Memory B cell (primary cell): ENCODE data around the gene ZNF25.
"Not testable (repeated sequence)": the region's sequence is repeated elsewhere in the genome, so short reads cannot be mapped to it uniquely, and the experiment has no call there.

Source experiments
- ATAC-seq: fragments of 150-1000 bp; cut with Tn5 transposase; 2 replicates; pipeline ENCODE4 v1.10.0; 2021; ENCODE audit warnings: low read depth, mild to moderate bottlenecking, moderate library complexity
- DNase-seq, 2 donors: peaks; one replicate each; pipeline ENCODE4 v3.0.0; 2022; ENCODE audit warnings: low spot score in 2 of 2
- H3K27ac Mint-ChIP-seq: one replicate; pipeline ENCODE4 v1.8.0; 2022; ENCODE audit warnings: mild to moderate bottlenecking, moderate library complexity, mixed read lengths
- H3K27me3 Mint-ChIP-seq: one replicate; pipeline ENCODE4 v1.8.0; 2022; ENCODE audit warnings: mixed read lengths
- H3K36me3 Mint-ChIP-seq: one replicate; pipeline ENCODE4 v1.8.0; 2022; ENCODE audit warnings: mild to moderate bottlenecking, mixed read lengths
- H3K4me1 Mint-ChIP-seq: one replicate; pipeline ENCODE4 v1.8.0; 2022; ENCODE audit warnings: mixed read lengths
- H3K4me3 Mint-ChIP-seq: one replicate; pipeline ENCODE4 v1.8.0; 2022; ENCODE audit warnings: mild to moderate bottlenecking, moderate library complexity, mixed read lengths
- H3K9me3 Mint-ChIP-seq: one replicate; pipeline ENCODE4 v1.8.0; 2022; ENCODE audit warnings: mixed read lengths

Gene ZNF25

DNA sequence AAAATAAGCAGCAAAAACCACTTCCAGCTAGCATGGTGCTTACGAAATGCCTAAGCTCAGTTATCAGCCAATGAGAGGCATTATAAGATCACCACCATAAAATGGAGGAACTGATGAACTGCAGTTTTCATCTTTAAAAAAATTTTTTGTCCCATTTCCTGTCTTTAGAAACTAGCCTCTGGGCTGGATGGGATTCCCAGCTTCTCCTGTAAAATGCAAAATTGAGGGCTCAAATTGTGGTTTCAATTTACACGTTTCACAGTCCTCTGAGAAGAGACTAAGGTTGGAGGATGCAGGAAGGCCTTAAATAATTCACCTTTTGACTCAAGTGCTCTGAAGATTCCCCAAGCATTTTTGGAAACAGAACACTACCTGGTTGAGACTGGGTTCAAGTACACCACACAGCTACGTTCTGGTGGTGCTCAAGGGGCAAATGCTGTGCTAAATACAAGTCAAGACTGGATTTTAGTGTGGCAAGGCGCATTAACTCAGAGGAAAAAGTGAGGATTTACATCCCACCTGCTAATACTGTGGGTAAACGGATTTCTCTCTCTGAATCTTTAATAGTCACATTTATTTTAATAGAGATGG is 951 bp downstream of the ZNF25 start:
- ATAC-seq = no peak
- Mint-ChIP-seq H3K4me3 (peak overlapping the region; percentile 94), H3K9me3 (peaks cover 2% of the 10 kb centered on the region), H3K27me3 (no peaks in the 10 kb centered on the region), H3K4me1 (peaks cover 7% of the 10 kb centered on the region), H3K27ac (peak overlapping the region; percentile 92), H3K36me3 (peaks cover 6% of the 10 kb centered on the region)
- DNase-seq = no peak

DNA sequence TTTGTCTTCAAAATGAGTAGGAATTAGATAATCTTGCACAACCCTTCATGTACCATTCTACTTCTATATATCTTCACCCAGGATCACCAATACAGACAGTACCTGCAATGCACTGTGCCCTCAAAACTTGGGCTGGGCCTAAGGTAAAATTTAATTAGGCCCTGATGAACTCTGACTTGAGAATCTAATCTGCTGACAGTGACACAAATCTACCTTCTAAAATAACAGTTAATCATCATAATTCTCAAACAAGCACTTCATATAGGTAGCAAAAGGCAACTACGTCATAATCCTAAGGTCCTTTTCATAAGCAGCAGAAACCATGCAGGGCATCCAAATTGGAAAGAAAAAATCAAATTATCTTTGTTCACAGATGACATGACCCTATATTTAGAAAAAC is 4.1 kb downstream of the ZNF25 start:
- H3K4me1 Mint-ChIP-seq = peaks cover 7% of the 10 kb centered on the region
- ATAC-seq (no peak), DNase-seq (no peak)
- no peak overlapping the region for H3K4me3 Mint-ChIP-seq
- H3K36me3 Mint-ChIP-seq = peaks cover 19% of the 10 kb centered on the region
- no peaks in the 10 kb centered on the region for H3K27me3 Mint-ChIP-seq
- H3K9me3 Mint-ChIP-seq = peaks cover 2% of the 10 kb centered on the region
- no peak overlapping the region for H3K27ac Mint-ChIP-seq

DNA sequence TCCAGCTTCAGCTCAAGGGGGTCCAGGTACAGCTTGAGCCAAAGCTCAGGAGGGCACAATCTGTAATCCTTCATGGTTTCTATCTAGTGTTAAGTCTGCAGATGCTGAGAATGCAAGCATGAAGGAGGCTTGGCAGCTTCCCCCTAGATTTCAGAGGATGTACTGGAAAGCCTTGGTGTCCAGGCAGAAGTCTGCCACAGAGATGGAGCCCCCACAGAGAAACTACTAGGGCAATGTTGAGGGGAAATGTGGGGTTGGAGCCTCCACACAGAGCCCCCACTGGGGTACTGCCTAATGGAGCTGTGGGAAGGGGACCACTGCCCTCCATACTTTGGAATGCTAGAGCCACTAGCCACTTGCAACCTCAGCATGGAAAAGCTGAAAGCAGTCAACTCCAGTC is 11.4 kb downstream of the ZNF25 start:
- Mint-ChIP-seq H3K27me3 (no peaks in the 10 kb centered on the region), H3K27ac (no peak overlapping the region), H3K4me3 (no peak overlapping the region), H3K9me3 (peaks cover 10% of the 10 kb centered on the region), H3K4me1 (no peaks in the 10 kb centered on the region), H3K36me3 (peaks cover 38% of the 10 kb centered on the region)
- no peak for DNase-seq
- no peak for ATAC-seq

DNA sequence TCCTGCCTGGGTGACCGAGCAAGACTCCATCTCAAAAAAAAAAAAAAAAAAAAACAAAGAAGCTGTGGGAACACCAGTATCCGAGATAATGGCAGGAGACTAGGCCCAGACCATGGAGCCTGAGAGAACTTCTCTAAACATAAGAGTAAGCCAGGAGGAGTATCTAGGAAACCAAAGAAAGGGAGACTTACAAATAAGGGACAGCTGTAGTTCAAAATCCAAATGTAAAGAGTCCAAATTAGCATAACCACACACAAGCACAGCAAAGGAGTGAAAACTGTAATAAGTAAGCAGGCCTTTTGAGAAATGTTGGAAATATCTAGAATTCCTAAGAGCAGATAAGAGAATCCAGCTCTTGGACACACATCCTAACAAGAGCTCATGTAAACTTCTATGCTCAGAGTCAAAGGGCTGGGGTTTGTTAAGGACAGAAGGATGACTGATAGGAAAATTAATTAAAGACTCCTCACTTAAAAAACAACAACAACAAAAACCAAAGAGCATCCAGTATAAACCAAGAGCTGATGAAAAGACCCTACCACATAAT is 15.8 kb downstream of the ZNF25 start:
- ATAC-seq (no peak), DNase-seq (no peak)
- Mint-ChIP-seq H3K27me3 (no peaks in the 10 kb centered on the region), H3K27ac (no peak overlapping the region), H3K4me3 (no peak overlapping the region), H3K4me1 (no peaks in the 10 kb centered on the region), H3K36me3 (peaks cover 43% of the 10 kb centered on the region), H3K9me3 (peaks cover 5% of the 10 kb centered on the region)

DNA sequence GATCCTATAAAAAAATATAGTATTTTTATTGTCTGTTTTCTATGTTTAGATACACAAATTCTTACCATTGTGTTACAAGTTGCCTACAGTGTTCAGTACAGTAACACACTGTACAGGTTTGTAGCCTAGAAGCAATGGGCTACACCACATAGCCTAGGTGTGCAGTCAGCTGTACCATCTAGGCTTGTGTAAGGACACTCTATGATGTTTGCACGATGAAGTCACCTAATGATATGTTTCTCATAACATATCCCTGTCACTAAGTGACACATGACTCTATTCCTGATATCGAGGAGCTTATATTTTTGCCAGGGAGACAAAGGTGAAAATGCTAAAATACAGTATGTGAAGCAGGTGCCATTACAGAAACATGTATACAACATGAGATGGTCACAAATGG is 18.6 kb downstream of the ZNF25 start:
- ATAC-seq (no peak), DNase-seq (no peak)
- H3K36me3 Mint-ChIP-seq = peaks cover 53% of the 10 kb centered on the region
- H3K9me3 Mint-ChIP-seq = peaks cover 5% of the 10 kb centered on the region
- no peak overlapping the region for H3K27ac Mint-ChIP-seq
- H3K27me3 Mint-ChIP-seq = no peaks in the 10 kb centered on the region
- H3K4me3 Mint-ChIP-seq = no peak overlapping the region
- H3K4me1 Mint-ChIP-seq = no peaks in the 10 kb centered on the region

DNA sequence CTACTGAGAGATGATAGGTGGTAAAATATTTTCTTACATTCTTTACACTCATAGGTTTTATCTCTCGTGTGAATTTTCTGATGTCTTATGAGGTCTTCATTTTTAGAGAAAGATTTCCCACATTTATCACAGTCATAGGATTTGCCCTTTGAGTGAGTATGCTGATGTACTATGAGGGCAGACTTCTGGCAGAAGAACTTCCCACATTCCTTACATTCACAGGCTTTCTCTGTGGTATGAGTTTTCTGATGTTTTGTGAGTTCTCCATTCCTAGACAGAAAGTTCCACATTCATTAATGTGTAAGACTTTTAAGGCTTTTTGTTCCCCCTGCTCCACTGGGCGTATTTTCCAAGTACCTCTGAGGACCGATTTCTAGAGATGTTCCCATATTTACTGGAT is 23.5 kb downstream of the ZNF25 start:
- Mint-ChIP-seq H3K27me3 (no peaks in the 10 kb centered on the region), H3K4me1 (no peaks in the 10 kb centered on the region), H3K4me3 (no peak overlapping the region), H3K36me3 (peaks cover 72% of the 10 kb centered on the region), H3K9me3 (peaks cover 15% of the 10 kb centered on the region), H3K27ac (no peak overlapping the region)
- DNase-seq (no peak), ATAC-seq (no peak)

DNA sequence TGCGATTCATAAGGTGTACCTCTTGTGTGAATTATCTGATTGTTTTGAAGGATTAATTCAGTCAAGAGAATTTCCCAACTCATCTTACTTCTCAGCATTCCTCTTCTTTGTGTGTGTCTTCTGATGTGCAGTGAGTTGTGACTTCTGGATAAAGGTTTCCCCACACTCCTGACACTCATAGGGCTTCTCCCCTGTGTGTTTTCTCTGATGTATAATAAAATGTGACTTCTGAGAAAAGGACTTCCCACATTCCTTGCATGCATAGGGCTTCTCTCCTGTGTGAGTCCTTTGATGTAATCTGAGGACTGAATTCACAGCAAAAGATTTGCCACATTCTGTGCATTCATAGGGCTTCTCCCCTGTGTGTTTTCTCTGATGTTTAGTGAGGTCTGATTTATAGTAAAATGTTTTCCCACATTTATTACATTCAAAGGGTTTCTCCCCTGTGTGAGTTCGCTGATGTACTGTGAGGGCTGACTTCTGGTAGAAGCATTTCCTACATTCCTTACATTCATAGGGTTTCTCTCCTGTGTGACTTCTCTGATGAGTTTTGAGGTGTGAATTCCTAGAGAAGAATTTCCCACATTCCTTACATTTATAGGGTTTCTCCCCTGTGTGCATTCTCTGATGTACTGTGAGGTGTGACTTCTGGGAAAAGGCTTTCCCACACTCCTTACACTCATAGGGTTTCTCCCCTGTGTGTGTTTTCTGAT is 24.2 kb downstream of the ZNF25 start:
- Mint-ChIP-seq H3K4me1 (no peaks in the 10 kb centered on the region), H3K27me3 (no peaks in the 10 kb centered on the region), H3K9me3 (peaks cover 15% of the 10 kb centered on the region), H3K27ac (no peak overlapping the region), H3K4me3 (no peak overlapping the region), H3K36me3 (peaks cover 65% of the 10 kb centered on the region)
- no peak for DNase-seq
- no peak for ATAC-seq

DNA sequence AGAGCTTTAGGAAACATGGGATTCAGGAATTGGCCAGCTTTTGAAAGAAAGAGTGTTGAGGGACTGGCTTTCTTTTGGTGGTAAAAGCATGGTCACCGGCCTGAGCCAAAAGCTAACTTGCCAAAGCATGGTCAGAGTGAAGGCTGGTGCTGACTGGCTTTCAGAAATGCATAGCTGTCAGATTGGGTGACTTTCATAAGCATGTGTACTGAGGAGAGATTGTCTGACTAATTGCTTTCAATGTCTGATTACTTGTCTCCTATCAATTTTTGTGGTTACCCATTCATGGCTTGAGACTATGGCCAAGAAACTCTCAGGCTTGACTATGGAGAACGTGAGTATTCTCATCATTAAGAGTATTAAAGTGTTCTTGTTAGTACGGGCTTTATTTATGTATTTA is 28.2 kb downstream of the ZNF25 start:
- H3K27ac Mint-ChIP-seq = no peak overlapping the region
- H3K4me1 Mint-ChIP-seq = no peaks in the 10 kb centered on the region
- H3K9me3 Mint-ChIP-seq = peaks cover 10% of the 10 kb centered on the region
- no peaks in the 10 kb centered on the region for H3K27me3 Mint-ChIP-seq
- DNase-seq (no peak), ATAC-seq (no peak)
- H3K4me3 Mint-ChIP-seq = no peak overlapping the region
- H3K36me3 Mint-ChIP-seq = peaks cover 34% of the 10 kb centered on the region

DNA sequence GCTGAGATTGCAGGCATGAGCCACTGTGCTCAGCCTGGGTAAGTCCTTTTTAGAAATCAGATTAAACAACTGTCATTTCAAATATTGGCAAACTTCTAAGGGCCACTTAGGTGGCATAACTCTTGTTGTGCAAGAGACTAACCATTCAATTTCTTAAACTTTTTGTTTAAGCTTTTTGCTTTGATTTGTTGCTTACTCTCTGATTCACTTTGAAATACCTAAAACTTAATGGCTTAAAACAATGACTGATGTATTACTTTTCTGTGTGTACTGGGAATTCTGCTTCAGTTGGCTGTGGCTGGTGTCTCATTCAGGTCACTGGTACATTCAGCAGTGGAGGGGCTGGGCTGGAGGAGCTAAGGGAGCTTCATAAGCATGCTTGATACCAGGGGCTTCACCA is 28.9 kb downstream of the ZNF25 start:
- ATAC-seq (no peak), DNase-seq (no peak)
- H3K9me3 Mint-ChIP-seq = peaks cover 7% of the 10 kb centered on the region
- H3K27ac Mint-ChIP-seq = no peak overlapping the region
- H3K36me3 Mint-ChIP-seq = peaks cover 27% of the 10 kb centered on the region
- H3K4me3 Mint-ChIP-seq = no peak overlapping the region
- H3K27me3 Mint-ChIP-seq = no peaks in the 10 kb centered on the region
- H3K4me1 Mint-ChIP-seq = no peaks in the 10 kb centered on the region

DNA sequence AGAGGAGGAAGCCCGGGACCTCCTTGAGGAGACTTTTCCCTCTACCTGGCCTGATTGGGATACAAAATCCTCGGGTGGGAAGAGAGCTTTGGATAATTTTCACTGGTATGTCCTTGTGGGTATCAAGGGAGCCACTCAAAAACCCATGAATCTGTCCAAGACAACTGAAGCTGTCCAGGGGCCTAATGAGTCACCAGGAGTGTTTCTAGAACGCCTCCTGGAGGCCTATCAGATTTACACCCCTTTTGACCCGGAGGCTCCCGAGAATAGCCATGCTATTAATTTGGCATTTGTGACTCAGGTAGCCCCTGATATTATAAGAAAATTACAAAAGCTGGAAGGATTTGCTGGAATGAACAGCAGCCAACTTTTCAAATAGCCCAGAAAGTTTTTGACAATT is 38.6 kb downstream of the ZNF25 start:
- no peaks in the 10 kb centered on the region for H3K36me3 Mint-ChIP-seq
- H3K4me1 Mint-ChIP-seq = no peaks in the 10 kb centered on the region
- H3K27ac Mint-ChIP-seq = no peak overlapping the region
- H3K9me3 Mint-ChIP-seq = no peaks in the 10 kb centered on the region
- H3K27me3 Mint-ChIP-seq = no peaks in the 10 kb centered on the region
- no peak for DNase-seq
- H3K4me3 Mint-ChIP-seq = no peak overlapping the region
- no peak for ATAC-seq

DNA sequence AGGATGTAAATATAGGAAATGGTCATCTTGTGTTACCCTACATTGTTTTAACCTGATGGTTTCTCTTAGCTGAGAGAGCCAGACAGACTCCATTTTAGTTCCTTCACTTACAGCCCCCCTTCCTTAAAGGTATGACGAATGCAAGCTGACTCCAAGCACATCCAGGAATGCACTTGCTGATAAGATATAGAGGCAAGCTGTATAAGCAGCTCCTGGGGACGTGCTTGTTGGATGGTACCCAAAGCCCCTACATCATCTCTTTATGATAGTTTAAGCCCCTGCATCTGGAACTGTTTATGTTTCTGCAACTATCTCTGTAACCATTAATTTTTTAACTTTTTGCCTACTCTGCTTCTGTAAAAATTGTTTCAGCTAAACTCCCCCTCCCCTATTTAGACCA is 41.7 kb downstream of the ZNF25 start:
- ATAC-seq (no peak), DNase-seq (no peak)
- Mint-ChIP-seq H3K27ac (no peak overlapping the region), H3K36me3 (no peaks in the 10 kb centered on the region), H3K9me3 (peaks cover 5% of the 10 kb centered on the region), H3K4me3 (no peak overlapping the region), H3K4me1 (no peaks in the 10 kb centered on the region), H3K27me3 (no peaks in the 10 kb centered on the region)

DNA sequence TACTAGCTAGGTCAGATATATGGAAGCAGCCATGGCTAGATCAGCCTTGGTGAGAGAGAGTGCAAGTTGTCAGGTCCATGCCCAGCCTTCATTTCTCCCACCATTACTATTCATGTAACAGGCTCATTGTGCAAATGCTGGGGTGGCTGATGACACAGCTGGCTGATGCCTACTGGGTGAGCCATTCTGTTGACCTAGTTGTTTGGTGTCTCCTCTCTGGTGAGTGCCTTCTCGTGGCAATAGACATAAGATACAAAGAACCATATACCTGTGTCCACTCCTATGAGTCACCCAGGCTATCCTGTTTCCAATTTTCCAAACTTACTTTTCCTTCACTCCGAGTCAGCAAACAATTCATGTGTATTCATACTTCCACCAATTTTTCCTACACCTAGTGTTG is 46.0 kb downstream of the ZNF25 start:
- H3K27me3 Mint-ChIP-seq = no peaks in the 10 kb centered on the region
- no peak for DNase-seq
- peaks cover 5% of the 10 kb centered on the region for H3K9me3 Mint-ChIP-seq
- no peak overlapping the region for H3K27ac Mint-ChIP-seq
- H3K4me3 Mint-ChIP-seq = no peak overlapping the region
- H3K4me1 Mint-ChIP-seq = no peaks in the 10 kb centered on the region
- H3K36me3 Mint-ChIP-seq = no peaks in the 10 kb centered on the region
- ATAC-seq = no peak

DNA sequence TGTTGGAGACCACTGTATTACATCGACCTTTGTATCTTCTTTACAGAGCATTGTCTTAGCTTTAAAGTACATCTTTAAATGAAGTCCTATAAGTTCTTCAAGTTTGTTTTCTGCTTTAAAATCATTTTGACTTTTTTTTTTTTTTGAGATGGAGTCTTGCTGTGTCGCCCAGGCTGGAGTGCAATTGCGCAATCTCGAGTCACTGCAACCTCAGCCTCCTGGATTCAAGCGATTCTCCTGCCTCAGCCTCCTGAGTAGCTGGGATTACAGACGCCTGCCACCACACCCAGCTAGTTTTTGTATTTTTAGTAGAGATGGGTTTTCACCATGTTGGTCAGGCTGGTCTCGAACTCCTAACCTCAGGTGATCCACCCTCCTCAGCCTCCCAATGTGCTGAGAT is 68.3 kb downstream of the ZNF25 start:
- ATAC-seq, H3K36me3 Mint-ChIP-seq, H3K4me3 Mint-ChIP-seq, H3K4me1 Mint-ChIP-seq, H3K27ac Mint-ChIP-seq, H3K27me3 Mint-ChIP-seq, DNase-seq, H3K9me3 Mint-ChIP-seq: not testable (repeated sequence)

DNA sequence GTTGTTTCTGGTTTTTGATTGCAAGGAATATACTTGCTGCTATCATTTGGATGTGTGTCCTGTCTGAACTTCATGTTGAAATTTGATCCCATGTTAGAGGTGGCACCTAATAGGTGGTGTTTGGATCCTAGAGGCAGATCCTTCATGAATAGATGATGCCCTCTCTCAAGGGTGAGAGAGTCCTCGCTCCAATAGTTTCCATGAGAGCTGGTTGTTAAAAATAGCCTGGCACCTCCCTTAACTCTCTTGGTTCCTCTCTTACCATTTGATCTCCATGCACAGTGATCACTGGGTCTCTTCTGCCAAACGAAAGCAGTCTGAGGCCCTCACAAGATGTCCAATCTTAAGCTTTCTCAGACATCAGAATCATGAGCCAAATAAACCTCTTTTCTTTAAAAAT is 70.1 kb downstream of the ZNF25 start:
- Mint-ChIP-seq H3K4me3 (no peak overlapping the region), H3K36me3 (no peaks in the 10 kb centered on the region), H3K4me1 (no peaks in the 10 kb centered on the region), H3K27me3 (no peaks in the 10 kb centered on the region), H3K27ac (no peak overlapping the region), H3K9me3 (peaks cover 3% of the 10 kb centered on the region)
- no peak for ATAC-seq
- DNase-seq = no peak
